Chondrocyte (in vitro differentiated cells): ENCODE data around the gene PIP4K2C. TPM values are rescaled to one million over a fixed set of nuclear protein-coding genes. Genes with fewer than 3 reads are reported as not detected.

Experiments
- DNase-seq: peaks from one replicate; pipeline ENCODE4 v3.0.0; 2021; ENCODE audit warnings: mixed read lengths, low spot score
- H3K27ac Mint-ChIP-seq: one replicate; pipeline ENCODE4 v1.8.0; 2021; ENCODE audit warnings: mild to moderate bottlenecking, moderate library complexity, mixed read lengths; ENCODE audit not compliant: unreplicated experiment
- H3K27me3 Mint-ChIP-seq: 2 replicates; pipeline ENCODE4 v1.8.0; 2021; ENCODE audit warnings: low read depth, mixed read lengths
- H3K36me3 Mint-ChIP-seq: 2 replicates; pipeline ENCODE4 v1.8.0; 2021; ENCODE audit warnings: low read depth, mixed read lengths
- H3K4me1 Mint-ChIP-seq: 2 replicates; pipeline ENCODE4 v1.8.0; 2021; ENCODE audit warnings: low read depth, mild to moderate bottlenecking, mixed read lengths
- H3K4me3 Mint-ChIP-seq: one replicate; pipeline ENCODE4 v1.8.0; 2021; ENCODE audit warnings: mild to moderate bottlenecking, moderate library complexity, mixed read lengths; ENCODE audit not compliant: unreplicated experiment
- H3K9me3 Mint-ChIP-seq: 2 replicates; pipeline ENCODE4 v1.8.0; 2021; ENCODE audit warnings: low read depth, mixed read lengths
- CTCF ChIP-seq: fragments of 200-600 bp; sonication (generic); IDR thresholded peaks from 2 replicates; pipeline ENCODE4 v1.5.0; 2021; ENCODE audit warnings: antibody characterized with exemption, mild to moderate bottlenecking, moderate library complexity
- total RNA-seq: library from RNA; stranded (reverse); gene quantifications from 3 replicates; pipeline ENCODE4 v1.2.1, GENCODE V29; 2021

The PIP4K2C gene
- total RNA-seq, 1 donor from 2014 or later: 33.1 TPM

GRCh38 chr12:57612711-57613426 lies 21.9 kb downstream of the PIP4K2C start:
- no peak for DNase-seq
- Mint-ChIP-seq H3K36me3 (peaks cover 21% of the 10 kb centered on the region), H3K4me1 (peaks cover 35% of the 10 kb centered on the region), H3K27ac (no peak overlapping the region), H3K27me3 (no peaks in the 10 kb centered on the region), H3K4me3 (no peak overlapping the region), H3K9me3 (no peaks in the 10 kb centered on the region)
- no peak for TF ChIP-seq CTCF

- Mint-ChIP-seq H3K4me1 (peaks cover 35% of the 10 kb centered on the region), H3K36me3 (peaks cover 20% of the 10 kb centered on the region), H3K27ac (no peak overlapping the region), H3K4me3 (no peak overlapping the region), H3K27me3 (no peaks in the 10 kb centered on the region), H3K9me3 (no peaks in the 10 kb centered on the region)
- no peak for DNase-seq
- no peak for TF ChIP-seq CTCF
Observed at GRCh38 chr12:57613427-57614109, 22.6 kb downstream of the PIP4K2C start.

- Mint-ChIP-seq H3K27ac (no peak overlapping the region), H3K4me3 (no peak overlapping the region), H3K9me3 (no peaks in the 10 kb centered on the region), H3K4me1 (peaks cover 33% of the 10 kb centered on the region), H3K36me3 (peaks cover 18% of the 10 kb centered on the region), H3K27me3 (peaks cover 2% of the 10 kb centered on the region)
- no peak for DNase-seq
- TF ChIP-seq CTCF: no peak
Observed at GRCh38 chr12:57614178-57614947, 23.4 kb downstream of the PIP4K2C start.

- Mint-ChIP-seq H3K4me3 (no peak overlapping the region), H3K27ac (no peak overlapping the region), H3K36me3 (peaks cover 18% of the 10 kb centered on the region), H3K4me1 (peaks cover 27% of the 10 kb centered on the region), H3K9me3 (no peaks in the 10 kb centered on the region), H3K27me3 (peaks cover 2% of the 10 kb centered on the region)
- no peak for DNase-seq
- no peak for TF ChIP-seq CTCF
Observed at GRCh38 chr12:57614948-57615500, 24.0 kb downstream of the PIP4K2C start.

- H3K9me3 Mint-ChIP-seq: no peaks in the 10 kb centered on the region
- H3K4me3 Mint-ChIP-seq: no peak overlapping the region
- no peak for TF ChIP-seq CTCF
- H3K36me3 Mint-ChIP-seq: peaks cover 18% of the 10 kb centered on the region
- no peak for DNase-seq
- peaks cover 7% of the 10 kb centered on the region for H3K27me3 Mint-ChIP-seq
- no peak overlapping the region for H3K27ac Mint-ChIP-seq
- peaks cover 22% of the 10 kb centered on the region for H3K4me1 Mint-ChIP-seq
Observed at GRCh38 chr12:57615637-57616036, 24.6 kb downstream of the PIP4K2C start.
